ENCODE results near the gene JDP2.

Gene JDP2

GRCh38 chr14:75395862-75396261 is 32.0 kb upstream of the JDP2 start:
- Mint-ChIP-seq H3K4me3 (no peak overlapping the region), H3K27me3 (ENCODE audit: low read depth) (peaks cover 9% of the 10 kb centered on the region), H3K4me1 (peaks cover 25% of the 10 kb centered on the region), H3K27ac (no peak overlapping the region), H3K9me3 (peaks cover 3% of the 10 kb centered on the region), H3K36me3 (ENCODE audit: low read depth) (no peaks in the 10 kb centered on the region)
- no peak for TF ChIP-seq CTCF (IDR thresholded peaks at IDR 0.05; ENCODE audit: unreplicated experiment in 3 of 3)

GRCh38 chr14:75399321-75399720 is 28.5 kb upstream of the JDP2 start:
- Mint-ChIP-seq H3K27ac (no peak overlapping the region), H3K4me1 (peaks cover 41% of the 10 kb centered on the region), H3K4me3 (no peak overlapping the region), H3K27me3 (ENCODE audit: low read depth) (peaks cover 9% of the 10 kb centered on the region), H3K9me3 (peaks cover 3% of the 10 kb centered on the region), H3K36me3 (ENCODE audit: low read depth) (no peaks in the 10 kb centered on the region)
- no peak for TF ChIP-seq CTCF (IDR thresholded peaks at IDR 0.05; ENCODE audit: unreplicated experiment in 3 of 3)

GRCh38 chr14:75399843-75400775 is 27.7 kb upstream of the JDP2 start:
- no peak overlapping the region for H3K27ac Mint-ChIP-seq

GRCh38 chr14:75401361-75401760 is 26.5 kb upstream of the JDP2 start:
- Mint-ChIP-seq H3K9me3 (peaks cover 3% of the 10 kb centered on the region), H3K4me1 (peaks cover 41% of the 10 kb centered on the region), H3K27me3 (ENCODE audit: low read depth) (peaks cover 8% of the 10 kb centered on the region), H3K27ac (peak overlapping the region in 2 of 3 experiments; percentile 1 to 5), H3K36me3 (ENCODE audit: low read depth) (no peaks in the 10 kb centered on the region), H3K4me3 (no peak overlapping the region)
- no peak for TF ChIP-seq CTCF (IDR thresholded peaks at IDR 0.05; ENCODE audit: unreplicated experiment in 3 of 3)

More at GRCh38 chr14:75399843-75400775, 27.7 kb upstream of the JDP2 start:
- peaks cover 13% of the 10 kb centered on the region for H3K27me3 Mint-ChIP-seq (ENCODE audit: low read depth)
- H3K9me3 Mint-ChIP-seq = peaks cover 3% of the 10 kb centered on the region
- H3K36me3 Mint-ChIP-seq (ENCODE audit: low read depth) = no peaks in the 10 kb centered on the region
- TF ChIP-seq CTCF (IDR thresholded peaks at IDR 0.05; ENCODE audit: unreplicated experiment in 3 of 3) = no peak
- peaks cover 41% of the 10 kb centered on the region for H3K4me1 Mint-ChIP-seq
- H3K4me3 Mint-ChIP-seq = no peak overlapping the region

- Mint-ChIP-seq H3K36me3 (ENCODE audit: low read depth) (no peaks in the 10 kb centered on the region), H3K9me3 (no peaks in the 10 kb centered on the region), H3K4me3 (no peak overlapping the region), H3K27ac (no peak overlapping the region), H3K4me1 (peaks cover 37% of the 10 kb centered on the region), H3K27me3 (ENCODE audit: low read depth) (peaks cover 4% of the 10 kb centered on the region)
- no peak for TF ChIP-seq CTCF (IDR thresholded peaks at IDR 0.05; ENCODE audit: unreplicated experiment in 3 of 3)
Measured at GRCh38 chr14:75402867-75403413, 24.9 kb upstream of the JDP2 start.
